OCI-LY3 (cell line): Measurements from ENCODE around the gene DIPK1C.

ENCODE experiments used
- CTCF ChIP-seq: fragments of 200-600, 300-600 bp; sonication (generic); IDR thresholded peaks from 2 replicates; pipeline ENCODE4 v1.5.1; 2014; ENCODE audit warnings: antibody characterized with exemption, low read length, low read depth
- EZH2phosphoT487 ChIP-seq: fragments of 200-600 bp; shearing (Covaris generic); IDR thresholded peaks from 2 replicates; pipeline ENCODE4 v1.6.1; 2018; ENCODE audit warnings: antibody characterized with exemption, mixed run types, low read depth

GRCh38 chr18:74429096-74429495 lies 28.0 kb downstream of the DIPK1C start:
- no peak for TF ChIP-seq CTCF
- TF ChIP-seq EZH2phosphoT487: no peak
